Hypothalamus (tissue), 51 donors: ENCODE results near the gene DNAJC8.

Experiments used
- DNase-seq, 51 donors: peaks; one replicate each; lab custom pipeline; 2025; lab: John Stamatoyannopoulos, UW

DNAJC8 gene

DNA sequence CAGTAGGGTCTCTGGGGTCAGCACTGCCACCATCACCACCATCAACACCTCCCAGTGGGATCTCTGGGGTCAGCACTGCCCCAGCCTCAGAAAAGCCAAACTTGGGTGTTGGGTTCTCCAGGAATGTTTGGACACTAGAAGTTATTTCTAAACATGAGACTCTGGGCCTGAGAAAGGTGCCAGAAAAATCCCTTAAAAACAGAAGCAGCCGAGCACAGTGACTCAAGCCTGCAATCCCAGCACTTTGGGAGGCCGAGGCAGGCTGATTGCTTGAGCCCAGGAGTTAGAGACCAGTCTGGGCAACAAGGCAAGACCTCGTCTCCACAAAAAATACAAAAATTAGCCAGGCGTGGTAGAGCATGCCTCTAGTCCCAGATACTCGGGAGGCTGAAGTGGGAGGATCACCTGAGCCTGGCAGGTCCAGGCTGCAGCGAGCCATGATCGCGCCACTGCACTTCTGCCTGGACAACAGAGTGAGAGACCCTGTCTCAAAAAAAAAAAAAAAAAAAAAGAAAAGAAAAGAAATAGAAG is 56.8 kb downstream of the DNAJC8 start:
- DNase-seq = no peak

- DNase-seq = peak in 2 of 51 donors; percentile 13 to 20
Observed at GRCh38 chr1:28173980-28174297, 58.9 kb downstream of the DNAJC8 start.

DNA sequence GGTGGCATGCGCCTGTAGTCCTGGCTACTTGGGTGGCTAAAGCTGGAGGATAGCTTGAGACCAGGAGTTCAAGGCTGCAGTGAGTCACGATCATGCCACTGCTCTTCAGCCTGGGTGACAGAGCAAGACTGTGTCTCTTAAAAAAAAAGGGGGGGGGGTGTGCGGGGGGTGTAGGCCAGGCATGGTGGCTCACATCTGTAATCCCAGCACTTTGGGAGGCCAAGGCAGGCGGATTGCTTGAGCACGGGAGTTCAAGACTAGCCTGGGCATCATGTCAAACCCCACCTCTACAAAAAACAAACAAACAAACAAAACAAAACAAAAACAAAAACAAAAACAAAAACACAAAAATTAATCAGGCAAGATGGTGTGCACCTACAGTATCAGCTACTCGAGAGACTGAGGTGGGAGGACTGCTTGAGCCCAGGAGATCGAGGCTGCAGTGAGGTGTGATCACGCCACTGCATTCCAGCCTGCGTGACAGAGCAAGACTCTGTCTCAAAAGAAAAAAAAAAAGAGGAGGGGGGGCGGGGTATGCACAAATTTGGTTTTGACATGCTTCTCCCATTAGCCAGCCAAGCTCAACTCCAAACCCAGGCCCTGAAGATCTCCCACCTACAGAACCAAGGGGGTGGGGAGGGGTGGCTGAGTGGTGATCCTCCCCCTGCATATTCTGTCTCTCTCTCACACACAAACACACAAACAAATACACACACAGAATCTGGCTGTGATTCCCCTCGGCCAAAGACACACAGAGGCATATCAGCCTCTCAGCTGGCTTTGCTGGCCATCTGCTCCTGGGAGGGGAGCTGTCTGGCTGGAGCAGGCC is 59.5 kb downstream of the DNAJC8 start:
- DNase-seq = peak in 24 of 51 donors; percentile 9 to 69 (median 42)

- DNase-seq = peak in 10 of 51 donors; percentile 10 to 28 (median 18)
Observed at GRCh38 chr1:28172713-28173150, 60.1 kb downstream of the DNAJC8 start.

DNA sequence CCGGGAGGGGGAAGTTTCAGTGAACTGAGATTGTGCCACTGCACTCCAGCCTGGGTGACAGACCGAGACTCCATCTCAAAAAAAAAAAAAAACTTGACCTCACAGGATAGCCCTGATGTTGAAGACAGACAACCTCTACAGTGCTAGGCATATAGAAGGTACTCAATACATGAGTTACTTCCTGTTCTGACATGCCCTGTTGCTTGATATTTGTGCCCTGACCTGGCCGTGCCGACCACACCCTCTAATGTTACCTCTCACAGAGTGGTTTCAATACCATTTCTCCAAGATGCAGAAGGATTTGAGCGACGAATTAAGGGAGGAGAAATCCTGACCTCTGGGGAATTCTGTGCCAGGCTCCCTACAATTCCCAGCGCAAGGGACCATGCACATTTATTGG is 61.6 kb downstream of the DNAJC8 start:
- DNase-seq = no peak

GRCh38 chr1:28170001-28170596 is 62.7 kb downstream of the DNAJC8 start:
- no peak for DNase-seq

- peak in 43 of 51 donors; percentile 16 to 91 (median 51) for DNase-seq
Observed at GRCh38 chr1:28163496-28164161, 69.2 kb downstream of the DNAJC8 start.

- DNase-seq = no peak
Observed at GRCh38 chr1:28162151-28162550, 70.7 kb downstream of the DNAJC8 start.

DNA sequence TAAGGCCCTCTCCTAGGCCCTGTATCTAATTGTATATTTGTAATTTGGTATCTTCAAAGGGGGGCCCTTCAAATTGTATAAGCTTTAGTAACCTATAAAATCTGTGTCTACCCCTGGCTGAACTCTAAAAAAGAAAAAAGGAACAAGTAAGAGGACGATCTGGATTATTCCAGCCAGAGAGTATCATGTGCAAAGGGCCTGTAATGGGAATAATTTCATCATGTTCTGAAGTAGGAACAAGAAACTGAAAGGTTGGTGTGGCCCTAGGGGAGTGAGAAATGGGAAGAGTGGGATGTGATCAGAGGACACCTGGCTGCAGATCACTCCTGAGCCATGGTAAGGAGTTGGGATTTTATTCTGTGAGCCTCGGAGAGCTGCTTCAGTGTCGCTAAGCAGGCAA is 71.1 kb downstream of the DNAJC8 start:
- no peak for DNase-seq

GRCh38 chr1:28160782-28161266 is 72.0 kb downstream of the DNAJC8 start:
- no peak for DNase-seq

DNA sequence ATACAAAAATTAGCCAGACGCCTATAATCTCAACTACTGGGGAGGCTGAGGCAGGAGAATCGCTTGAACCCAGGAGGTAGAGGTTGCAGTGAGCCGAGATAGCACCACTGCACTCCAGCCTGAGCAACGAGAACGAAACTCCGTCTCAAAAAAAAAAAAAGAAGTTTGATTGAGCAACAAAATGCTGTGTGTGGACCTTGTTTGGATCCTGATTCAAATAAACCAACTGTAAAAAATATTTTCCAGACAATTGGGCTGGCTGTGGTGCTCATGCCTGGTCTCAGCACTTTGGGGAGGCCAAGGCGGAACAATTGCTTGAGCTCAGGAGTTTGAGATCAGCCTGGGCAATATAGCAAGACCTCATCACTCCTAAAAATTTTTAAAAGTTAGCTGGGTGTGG is 73.1 kb downstream of the DNAJC8 start:
- no peak for DNase-seq

GRCh38 chr1:28159243-28159642 is 73.6 kb downstream of the DNAJC8 start:
- no peak for DNase-seq

DNA sequence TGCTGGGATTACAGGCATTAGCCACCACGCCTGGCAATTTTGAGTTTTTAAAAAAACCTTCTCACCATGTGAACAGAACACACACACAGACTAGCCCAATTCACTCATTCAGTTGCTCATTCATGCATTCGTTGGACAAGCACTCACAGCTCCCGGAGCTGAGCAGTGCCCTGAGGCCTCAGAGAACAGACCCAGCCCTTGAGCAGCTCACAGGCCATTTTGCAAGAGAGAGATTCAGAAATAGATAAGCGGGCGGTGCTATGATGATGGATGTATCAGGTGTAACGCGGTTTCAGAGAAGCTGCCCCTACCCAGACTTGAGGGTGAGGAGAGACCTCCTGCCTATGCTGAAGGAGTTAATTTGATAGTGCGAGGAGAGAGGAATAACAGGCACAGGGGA is 74.9 kb downstream of the DNAJC8 start:
- no peak for DNase-seq

GRCh38 chr1:28156821-28157220 is 76.0 kb downstream of the DNAJC8 start:
- peak in 1 of 51 donors; percentile 13 for DNase-seq

DNA sequence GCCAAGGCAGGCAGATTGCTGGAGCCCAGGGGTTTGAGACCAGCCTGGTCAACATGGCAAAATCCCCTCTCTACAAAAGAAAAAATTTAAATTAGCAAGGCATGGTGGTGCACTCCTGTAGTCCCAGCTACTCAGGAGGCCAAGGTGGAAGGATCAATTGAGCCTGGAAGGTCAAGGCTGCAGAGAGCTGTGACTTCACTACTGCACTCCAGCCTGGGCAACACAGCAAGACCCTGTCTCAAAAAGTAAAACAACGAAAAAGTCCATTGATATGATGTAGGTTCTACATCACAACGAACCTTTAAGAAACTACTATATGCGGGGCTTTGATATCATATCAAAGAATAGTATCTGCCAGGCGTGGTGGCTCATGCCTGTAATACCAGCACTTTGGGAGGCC is 77.2 kb downstream of the DNAJC8 start:
- DNase-seq = no peak

DNA sequence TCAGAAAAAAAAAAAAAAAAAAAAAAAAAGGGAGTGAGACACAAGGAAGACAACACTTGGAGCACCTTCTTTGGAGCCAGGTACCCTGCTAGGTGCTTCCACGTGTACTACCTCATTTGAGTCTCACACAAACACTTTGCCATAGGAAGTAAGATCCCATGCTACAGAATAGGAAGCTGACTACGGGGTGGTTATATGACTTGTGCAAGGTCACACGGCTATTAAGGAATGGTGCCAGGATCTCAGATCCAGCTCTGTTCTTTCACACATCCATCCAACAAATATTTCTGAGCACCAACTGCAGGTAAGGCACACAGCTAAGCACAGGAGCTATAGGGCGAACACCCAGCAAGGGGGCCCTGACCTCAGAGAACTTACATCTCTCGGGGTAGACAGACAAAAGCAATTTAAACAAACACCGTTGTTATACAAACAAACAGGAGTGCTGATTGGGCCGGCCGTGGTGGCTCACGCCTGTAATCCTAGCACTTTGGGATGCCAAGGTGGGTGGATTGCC is 78.7 kb downstream of the DNAJC8 start:
- DNase-seq = no peak
